Activated naive CD4-positive, alpha-beta T cell treated with anti-CD3 and anti-CD28 coated beads for 36 hours (primary cell): ENCODE measurements around the gene SERPINB3. TPM values are rescaled to one million over a fixed set of nuclear protein-coding genes. Genes with fewer than 3 reads are reported as not detected.
"Not testable (repeated sequence)": the region's sequence is repeated elsewhere in the genome, so short reads cannot be mapped to it uniquely, and the experiment has no call there.

ENCODE experiments used
- CTCF ChIA-PET: fragments of 350-600 bp; sonication (Branson Sonifier 250); formaldehyde crosslinking; loops from one replicate; lab custom pipeline; 2021; ENCODE audit warnings: antibody characterized with exemption; lab: Charles Lee
- DNase-seq: peaks from one replicate; pipeline ENCODE4 v3.0.0-alpha.2; 2020
- H3K27ac Mint-ChIP-seq: one replicate; pipeline ENCODE4 v1.8.0; 2021; ENCODE audit warnings: mild to moderate bottlenecking, mixed read lengths
- H3K27me3 Mint-ChIP-seq: one replicate; pipeline ENCODE4 v1.8.0; 2021; ENCODE audit warnings: low read depth, mixed read lengths
- H3K36me3 Mint-ChIP-seq: one replicate; pipeline ENCODE4 v1.8.0; 2021; ENCODE audit warnings: low read depth, mixed read lengths
- H3K4me1 Mint-ChIP-seq: one replicate; pipeline ENCODE4 v1.8.0; 2021; ENCODE audit warnings: low read depth, mixed read lengths
- H3K4me3 Mint-ChIP-seq: one replicate; pipeline ENCODE4 v1.8.0; 2021; ENCODE audit warnings: mild to moderate bottlenecking, moderate library complexity, mixed read lengths
- H3K9me3 Mint-ChIP-seq: one replicate; pipeline ENCODE4 v1.8.0; 2021; ENCODE audit warnings: mixed read lengths
- intact Hi-C: fragments of 100-400 bp; cut with micrococcal nuclease; formaldehyde crosslinking; loops from one replicate; pipeline ENCODE4 v1.15.1; 2023
- total RNA-seq, 2 experiments: library from RNA; stranded (reverse); gene quantifications; one replicate each; pipeline ENCODE4 v1.2.3, GENCODE V29; 2021

The SERPINB3 gene
- total RNA-seq, 2 experiments from 2014 or later, result not detected

GRCh38 chr18:63681449-63682340 lies 20.0 kb upstream of the SERPINB3 start:
- DNase-seq, result no peak
- Mint-ChIP-seq H3K4me3 (no peak overlapping the region), H3K27me3 (peaks cover 5% of the 10 kb centered on the region), H3K27ac (no peak overlapping the region), H3K4me1 (no peaks in the 10 kb centered on the region), H3K36me3 (no peaks in the 10 kb centered on the region), H3K9me3 (no peaks in the 10 kb centered on the region)
- intact Hi-C loops, result no loop called here
- CTCF ChIA-PET, result no interaction called here

DNA sequence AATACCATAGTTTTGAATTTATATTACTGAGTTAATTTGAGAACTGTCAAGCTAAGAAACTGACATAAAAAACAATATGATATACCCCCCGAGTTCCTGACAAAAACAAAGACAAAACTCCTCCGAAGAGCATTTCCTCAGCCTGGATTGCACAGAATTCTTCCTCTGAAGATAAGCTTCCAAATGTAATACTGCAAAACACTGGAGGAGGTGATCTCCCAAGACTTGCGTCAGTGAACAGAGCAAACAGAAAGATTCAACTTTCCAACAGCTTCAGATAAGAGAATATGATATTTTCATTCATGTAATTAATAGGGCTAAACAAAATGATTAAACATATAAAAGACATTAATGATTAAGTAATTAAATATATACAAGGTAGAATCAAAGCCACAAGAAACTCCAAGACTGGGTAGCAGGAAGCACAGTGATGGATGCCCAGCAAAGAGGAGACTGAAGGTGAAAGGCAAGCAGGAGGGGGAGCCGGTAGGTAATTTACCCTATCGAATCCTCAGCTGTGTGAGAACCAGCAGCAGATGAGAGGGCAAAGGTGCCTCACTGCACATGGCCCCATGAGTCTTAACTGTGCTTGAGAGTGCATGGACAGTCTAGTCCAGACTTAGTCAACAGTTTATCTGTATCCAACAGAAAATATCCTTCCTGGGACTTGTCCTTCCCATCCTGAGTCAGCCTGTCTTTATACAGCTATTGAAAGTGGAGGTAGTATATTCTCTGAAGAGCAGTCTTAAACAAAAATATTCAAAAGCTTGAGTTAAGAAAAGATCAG lies 18.3 kb upstream of the SERPINB3 start:
- intact Hi-C loops, result loop anchor here (5.0 kb wide), 1 partner anchor 163 kb away; no protein-coding TSS in a partner anchor
- H3K4me3 Mint-ChIP-seq, result no peak overlapping the region
- H3K27ac Mint-ChIP-seq, result no peak overlapping the region
- DNase-seq, result no peak
- no peaks in the 10 kb centered on the region for H3K4me1 Mint-ChIP-seq
- peaks cover 4% of the 10 kb centered on the region for H3K27me3 Mint-ChIP-seq
- no peaks in the 10 kb centered on the region for H3K36me3 Mint-ChIP-seq
- CTCF ChIA-PET, result no interaction called here
- no peaks in the 10 kb centered on the region for H3K9me3 Mint-ChIP-seq

DNA sequence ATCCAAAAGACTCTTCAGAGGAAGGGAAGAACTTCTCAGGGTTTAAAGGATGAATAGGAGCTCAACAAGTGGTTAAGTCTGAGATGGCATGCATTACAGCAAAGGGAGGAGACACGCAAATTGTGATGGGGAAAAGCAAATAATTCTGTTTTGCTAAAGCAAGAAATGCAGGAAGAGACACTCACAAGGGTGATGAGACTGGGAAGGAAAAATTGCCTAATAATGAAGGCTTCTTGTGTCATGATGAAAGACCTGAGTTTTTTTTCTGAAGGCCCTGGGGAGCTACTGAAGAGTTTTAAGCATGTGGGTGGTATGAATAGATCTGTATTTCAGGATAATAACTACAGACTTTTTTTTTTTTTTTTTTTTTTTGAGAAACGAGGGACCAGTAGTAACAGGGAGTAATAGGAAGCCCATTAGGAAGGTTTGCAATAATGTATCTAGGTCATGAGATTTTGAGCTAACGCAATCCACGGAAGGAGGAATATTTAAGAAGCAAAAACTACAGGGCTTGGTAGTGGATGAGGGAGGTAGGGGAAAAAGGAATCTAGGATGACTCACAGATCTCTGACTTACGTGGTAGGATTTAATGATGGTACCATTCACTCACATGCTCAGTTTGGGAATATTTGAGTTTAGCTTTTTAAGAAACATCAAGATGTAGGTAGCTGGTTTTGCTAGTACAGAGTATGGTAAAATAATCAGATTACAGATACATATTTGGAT lies 16.0 kb upstream of the SERPINB3 start:
- Mint-ChIP-seq H3K27ac (no peak overlapping the region), H3K9me3 (no peaks in the 10 kb centered on the region), H3K4me3 (no peak overlapping the region), H3K4me1 (no peaks in the 10 kb centered on the region), H3K27me3 (peaks cover 2% of the 10 kb centered on the region), H3K36me3 (no peaks in the 10 kb centered on the region)
- CTCF ChIA-PET, result no interaction called here
- intact Hi-C loops, result loop anchor here (5.0 kb wide), 1 partner anchor 160 kb away; no protein-coding TSS in a partner anchor
- no peak for DNase-seq

DNA sequence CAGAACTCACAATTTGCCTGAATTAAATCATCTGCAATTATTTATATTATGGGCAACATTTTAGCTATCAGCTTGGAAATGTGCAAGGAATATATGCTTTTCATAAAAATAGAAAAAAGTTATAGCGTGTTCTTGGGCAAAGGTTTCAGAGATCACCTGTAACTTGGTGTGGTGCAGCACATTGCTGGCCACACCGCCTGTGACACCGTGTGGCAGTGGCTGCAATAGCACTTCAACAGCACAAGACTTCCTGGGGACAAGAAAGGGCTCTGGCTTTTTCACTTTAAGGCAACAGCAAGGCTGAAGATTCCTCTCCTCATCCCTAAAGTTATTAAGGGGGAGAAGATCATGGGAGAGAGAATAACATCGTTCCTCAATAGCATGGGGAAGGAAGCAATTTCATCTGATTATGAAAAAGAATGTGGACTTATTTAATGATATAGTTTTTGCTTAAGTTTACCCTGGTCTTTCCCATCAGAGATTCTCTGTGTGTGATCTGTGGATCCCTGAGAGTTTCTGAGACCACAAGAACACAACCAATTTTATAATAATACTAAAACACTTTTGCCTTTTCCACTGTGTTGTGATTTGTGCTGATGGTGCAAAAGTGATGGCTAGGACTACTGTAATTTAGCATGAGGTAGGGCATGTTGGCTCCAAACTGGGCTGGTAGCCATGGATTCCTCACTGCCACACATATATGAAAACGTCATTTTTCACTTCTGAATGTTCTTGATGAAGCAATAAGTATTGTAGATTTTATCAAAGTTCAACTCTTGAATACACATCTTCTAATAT lies 15.0 kb upstream of the SERPINB3 start:
- no peak overlapping the region for H3K4me3 Mint-ChIP-seq
- DNase-seq, result peak; percentile 4
- no peaks in the 10 kb centered on the region for H3K36me3 Mint-ChIP-seq
- CTCF ChIA-PET, result no interaction called here
- no peaks in the 10 kb centered on the region for H3K9me3 Mint-ChIP-seq
- intact Hi-C loops, result loop anchor here (5.0 kb wide), 1 partner anchor 159 kb away; no protein-coding TSS in a partner anchor
- peaks cover 2% of the 10 kb centered on the region for H3K27me3 Mint-ChIP-seq
- H3K4me1 Mint-ChIP-seq, result no peaks in the 10 kb centered on the region
- H3K27ac Mint-ChIP-seq, result no peak overlapping the region

- Mint-ChIP-seq H3K9me3 (peaks cover 3% of the 10 kb centered on the region), H3K4me3 (no peak overlapping the region), H3K27me3 (no peaks in the 10 kb centered on the region), H3K27ac (no peak overlapping the region), H3K36me3 (no peaks in the 10 kb centered on the region), H3K4me1 (no peaks in the 10 kb centered on the region)
- no peak for DNase-seq
- intact Hi-C loops, result no loop called here
- CTCF ChIA-PET, result interaction anchor here (0.6 kb wide), 1 partner anchor 194 kb away, joined by 3 read pairs; no protein-coding TSS in a partner anchor
Observed at GRCh38 chr18:63664571-63664970, 2.9 kb upstream of the SERPINB3 start.

- H3K4me3 Mint-ChIP-seq, result not testable (repeated sequence)
Observed at GRCh38 chr18:63658920-63659319, 2.8 kb downstream of the SERPINB3 start.

DNA sequence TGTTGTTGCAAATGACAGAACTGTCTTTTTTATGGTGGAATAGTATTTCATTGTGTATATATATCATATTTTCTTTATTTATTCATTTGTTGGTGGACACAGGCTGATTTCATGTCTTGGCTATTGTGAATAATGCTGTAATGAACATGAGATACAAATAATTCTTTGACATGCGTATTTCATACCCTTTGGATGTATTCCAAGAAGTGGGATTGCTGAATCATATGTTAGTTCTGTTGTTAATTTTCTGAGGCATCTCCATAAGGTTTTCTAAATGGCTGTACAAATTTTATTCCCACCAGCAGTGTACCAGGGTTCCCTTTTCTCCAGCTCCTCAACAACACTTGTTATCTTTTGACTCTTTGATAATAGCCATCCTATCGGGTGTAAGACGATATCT lies 11.4 kb downstream of the SERPINB3 start:
- H3K4me3 Mint-ChIP-seq, CTCF ChIA-PET, H3K27ac Mint-ChIP-seq, H3K4me1 Mint-ChIP-seq, H3K36me3 Mint-ChIP-seq, intact Hi-C loops, H3K27me3 Mint-ChIP-seq, DNase-seq, H3K9me3 Mint-ChIP-seq: not testable (repeated sequence)

More at GRCh38 chr18:63658920-63659319, 2.8 kb downstream of the SERPINB3 start:
- intact Hi-C loops, H3K9me3 Mint-ChIP-seq, H3K27me3 Mint-ChIP-seq, H3K4me1 Mint-ChIP-seq, H3K36me3 Mint-ChIP-seq, H3K27ac Mint-ChIP-seq, DNase-seq, CTCF ChIA-PET: not testable (repeated sequence)

DNA sequence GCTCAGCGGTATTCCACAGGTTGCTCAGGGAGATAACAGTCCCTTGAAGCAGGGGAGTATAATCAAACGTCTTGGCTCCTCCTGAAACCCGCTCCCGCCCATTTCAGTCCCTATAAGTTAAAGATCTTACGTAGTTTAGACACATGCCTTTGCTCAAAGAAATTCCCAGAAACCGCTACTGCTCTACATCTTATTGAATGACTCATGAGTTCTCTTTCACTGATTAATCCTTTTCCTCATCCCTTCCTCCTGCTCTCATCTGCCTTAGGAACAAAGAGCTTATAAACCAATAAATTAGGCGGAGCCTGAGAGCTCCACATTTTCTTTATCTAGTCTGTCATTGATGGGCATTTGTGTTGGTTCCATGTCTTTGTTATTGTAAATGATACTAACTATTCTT lies 13.5 kb downstream of the SERPINB3 start:
- no peaks in the 10 kb centered on the region for H3K36me3 Mint-ChIP-seq
- H3K4me1 Mint-ChIP-seq, result no peaks in the 10 kb centered on the region
- no peak overlapping the region for H3K4me3 Mint-ChIP-seq
- no peak for DNase-seq
- CTCF ChIA-PET, result interaction anchor here (0.6 kb wide), 1 partner anchor 1688 kb away, joined by 3 read pairs; no protein-coding TSS in a partner anchor
- H3K27me3 Mint-ChIP-seq, result peaks cover 4% of the 10 kb centered on the region
- H3K9me3 Mint-ChIP-seq, result no peaks in the 10 kb centered on the region
- no peak overlapping the region for H3K27ac Mint-ChIP-seq
- intact Hi-C loops, result no loop called here

DNA sequence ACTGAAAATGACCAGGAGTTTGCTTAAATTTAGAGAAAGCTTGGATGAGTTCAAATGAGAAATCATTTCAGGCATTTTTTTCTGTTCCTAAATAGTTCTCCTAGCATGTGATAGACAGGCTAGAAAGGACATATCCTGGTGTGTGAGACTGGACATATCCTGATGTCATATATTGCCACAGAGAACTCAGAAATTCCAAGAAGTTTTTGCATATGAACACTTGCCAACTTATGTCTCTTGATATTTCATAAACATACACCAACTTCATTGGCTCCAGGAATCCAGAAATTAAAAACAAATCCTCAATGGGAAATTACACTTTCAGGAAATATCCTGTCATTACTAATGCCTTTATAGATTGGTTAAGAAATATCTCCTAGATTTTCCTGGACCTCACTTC lies 14.8 kb downstream of the SERPINB3 start:
- H3K36me3 Mint-ChIP-seq, result no peaks in the 10 kb centered on the region
- intact Hi-C loops, result no loop called here
- H3K4me1 Mint-ChIP-seq, result no peaks in the 10 kb centered on the region
- no peak for DNase-seq
- CTCF ChIA-PET, result no interaction called here
- H3K27ac Mint-ChIP-seq, result no peak overlapping the region
- no peaks in the 10 kb centered on the region for H3K9me3 Mint-ChIP-seq
- H3K27me3 Mint-ChIP-seq, result peaks cover 4% of the 10 kb centered on the region
- H3K4me3 Mint-ChIP-seq, result no peak overlapping the region

DNA sequence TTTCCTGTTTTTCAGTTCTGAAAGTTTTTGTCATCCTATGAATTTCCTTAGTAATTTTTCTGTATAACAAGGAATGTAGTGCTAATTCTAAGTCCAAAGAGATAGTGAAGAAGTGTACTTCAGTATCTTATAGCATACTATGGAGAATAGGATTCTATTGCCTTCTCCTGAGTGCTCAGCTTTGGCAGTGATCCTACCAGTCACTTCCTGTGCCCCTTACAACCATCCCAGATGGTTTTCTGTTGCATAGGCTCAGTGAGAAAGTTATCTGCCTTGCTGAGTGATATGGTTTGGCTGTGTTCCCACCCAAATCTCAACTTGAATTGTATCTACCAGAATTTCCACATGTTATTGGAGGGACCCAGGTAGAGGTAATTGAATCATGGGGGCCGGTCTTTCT lies 17.0 kb downstream of the SERPINB3 start:
- H3K27ac Mint-ChIP-seq, H3K4me3 Mint-ChIP-seq, H3K27me3 Mint-ChIP-seq, H3K9me3 Mint-ChIP-seq, CTCF ChIA-PET, intact Hi-C loops, H3K36me3 Mint-ChIP-seq, H3K4me1 Mint-ChIP-seq, DNase-seq: not testable (repeated sequence)

DNA sequence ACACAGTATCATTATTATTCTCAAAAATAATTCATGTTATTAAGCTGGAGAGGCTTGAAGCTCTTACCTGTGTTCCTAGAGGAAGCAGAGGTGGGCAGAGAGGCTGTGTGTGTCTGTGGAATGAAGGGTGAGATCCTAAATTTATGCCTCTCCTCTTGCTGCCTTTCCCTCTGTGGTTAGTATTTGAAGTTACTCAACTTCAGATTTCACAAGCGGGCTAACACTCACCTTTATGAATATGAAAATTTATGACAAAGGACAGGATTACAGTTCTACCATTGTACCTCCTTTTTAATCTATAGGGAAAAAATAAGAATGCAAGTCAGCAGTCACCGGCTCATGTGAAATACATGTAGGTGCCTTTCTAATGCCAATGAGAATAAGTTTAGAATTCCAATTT lies 17.6 kb downstream of the SERPINB3 start, which contains the start of gene SERPINB4:
Gene SERPINB4, minus strand, starts transcription at position 115 of the 400 bp plus-strand sequence. CDS start 679 bp downstream, outside the sequence.
- CTCF ChIA-PET, H3K9me3 Mint-ChIP-seq, intact Hi-C loops, H3K27me3 Mint-ChIP-seq, H3K4me1 Mint-ChIP-seq, H3K4me3 Mint-ChIP-seq, H3K36me3 Mint-ChIP-seq, H3K27ac Mint-ChIP-seq, DNase-seq: not testable (repeated sequence)
